ENCODE results near the gene CCNL1.

CCNL1 gene

GRCh38 chr3:157139938-157140534, 19.9 kb downstream of the CCNL1 start:
- Histone ChIP-seq H3K4me3 (no peak overlapping the region), H3K27ac (no peak overlapping the region)
- no peak for DNase-seq (ENCODE audit: low spot score)
- TF ChIP-seq CTCF (IDR thresholded peaks at IDR 0.05): no peak

- no peak for TF ChIP-seq CTCF (IDR thresholded peaks at IDR 0.05)
- Histone ChIP-seq H3K27ac (peak overlapping the region; percentile 32 to 73), H3K4me3 (no peak overlapping the region)
- DNase-seq (ENCODE audit: low spot score): no peak
Measured at GRCh38 chr3:157136647-157137387, 23.1 kb downstream of the CCNL1 start.

GRCh38 chr3:157135671-157136396, 24.1 kb downstream of the CCNL1 start:
- H3K27ac ChIP-seq: peak overlapping the region; percentile 8 to 73
- H3K4me3 ChIP-seq: no peak overlapping the region
- no peak for DNase-seq (ENCODE audit: low spot score)
- TF ChIP-seq CTCF (IDR thresholded peaks at IDR 0.05): no peak

GRCh38 chr3:157134620-157135191, 25.2 kb downstream of the CCNL1 start:
- TF ChIP-seq CTCF (IDR thresholded peaks at IDR 0.05): no peak
- no peak for DNase-seq (ENCODE audit: low spot score)
- no peak overlapping the region for H3K4me3 ChIP-seq
- H3K27ac ChIP-seq: peak overlapping the region; percentile 8 to 73

- Histone ChIP-seq H3K27ac (peak overlapping the region in 1 of 2 donors; percentile 73), H3K4me3 (no peak overlapping the region)
- no peak for DNase-seq (ENCODE audit: low spot score)
- no peak for TF ChIP-seq CTCF (IDR thresholded peaks at IDR 0.05)
Measured at GRCh38 chr3:157133434-157134320, 26.3 kb downstream of the CCNL1 start.

- Histone ChIP-seq H3K4me3 (no peak overlapping the region), H3K27ac (peak overlapping the region in 1 of 2 donors; percentile 73)
- DNase-seq (ENCODE audit: low spot score): no peak
- no peak for TF ChIP-seq CTCF (IDR thresholded peaks at IDR 0.05)
Measured at GRCh38 chr3:157132936-157133335, 27.0 kb downstream of the CCNL1 start.

Measured in coronary artery (tissue), 2 donors.